NCI-H1092 treated with DMSO at 0.1 percent for 48 hours (cell line): ENCODE results near the gene ALG1L2.
"Not testable (repeated sequence)": the region's sequence is repeated elsewhere in the genome, so short reads cannot be mapped to it uniquely, and the experiment has no call there.

Experiments used
- DNase-seq: peaks from one replicate; lab custom pipeline; 2025; lab: John Stamatoyannopoulos, UW

The ALG1L2 gene

DNA sequence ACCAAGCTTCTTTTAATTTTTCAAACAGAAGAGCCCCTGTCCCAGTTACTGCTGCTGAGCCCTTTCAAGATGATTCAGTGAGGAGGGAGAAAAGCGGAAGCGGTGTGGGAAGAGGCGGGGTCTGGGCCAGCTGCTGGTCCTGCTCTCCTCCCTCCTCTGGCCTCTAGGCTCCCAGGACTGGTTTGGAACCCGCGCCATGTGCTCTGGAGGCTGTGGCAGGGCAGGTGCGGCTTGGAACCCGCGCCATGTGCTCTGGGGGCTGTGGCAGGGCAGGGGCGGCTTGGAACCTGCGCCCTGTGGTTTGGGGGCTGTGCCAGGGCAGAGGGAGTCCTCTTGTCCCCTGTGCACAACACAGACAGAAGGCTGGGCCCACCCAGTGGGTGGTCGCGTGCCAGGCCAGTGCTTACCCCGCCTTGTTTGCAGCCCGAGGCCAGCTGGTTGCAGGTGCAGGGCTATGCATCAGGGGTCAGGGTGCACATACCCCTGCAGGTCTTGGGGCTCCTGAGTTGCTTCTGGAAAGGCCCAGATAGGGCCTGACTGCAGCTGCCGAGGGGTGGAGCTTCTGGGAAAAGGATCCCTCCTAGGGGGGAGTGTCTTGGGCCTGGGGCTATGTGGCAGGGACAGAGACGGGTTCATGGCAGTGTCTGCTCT is 12.2 kb downstream of the ALG1L2 start:
- DNase-seq: no peak

DNA sequence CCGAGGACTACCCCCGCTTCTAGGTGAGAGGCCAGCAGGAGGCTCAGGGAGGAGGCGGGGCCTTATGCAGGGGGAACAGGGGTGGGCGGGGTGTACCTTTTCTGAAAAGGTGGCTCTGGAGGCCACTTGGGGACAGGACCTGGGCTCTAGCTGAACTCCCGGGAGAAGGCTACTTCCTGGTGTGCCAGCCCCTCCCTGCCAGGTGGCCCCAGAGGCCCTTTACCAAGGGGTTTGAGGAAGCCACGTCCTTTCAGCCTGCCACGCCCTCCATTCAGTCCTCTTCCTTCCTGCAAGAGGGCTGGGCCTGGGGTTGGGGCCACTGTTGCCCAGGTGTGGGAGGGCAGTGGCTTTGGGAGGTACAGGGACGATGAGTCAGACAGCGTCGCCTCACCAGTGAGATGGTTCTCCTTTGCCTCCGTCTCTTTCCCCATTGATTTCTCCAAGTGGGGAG is 12.9 kb downstream of the ALG1L2 start:
- not testable (repeated sequence) for DNase-seq

DNA sequence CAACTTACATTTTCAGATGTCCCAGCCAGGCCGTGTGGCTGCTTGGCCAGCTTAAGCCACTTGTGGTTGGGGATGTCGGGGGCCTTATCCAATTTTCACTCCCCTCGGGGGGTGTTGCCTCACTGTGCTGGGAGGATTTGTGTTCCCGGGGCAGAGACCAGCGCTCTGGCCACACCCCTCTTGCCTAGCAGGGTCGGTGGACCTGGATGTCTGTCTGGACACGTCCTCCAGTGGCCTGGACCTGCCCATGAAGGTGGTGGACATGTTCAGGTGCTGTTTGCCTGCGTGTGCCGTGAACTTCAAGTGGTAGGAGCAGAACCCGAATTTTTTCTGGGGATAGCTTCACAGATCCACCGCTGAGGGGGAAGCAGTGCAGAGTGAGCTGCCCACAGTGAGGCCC is 14.2 kb downstream of the ALG1L2 start:
- not testable (repeated sequence) for DNase-seq

DNA sequence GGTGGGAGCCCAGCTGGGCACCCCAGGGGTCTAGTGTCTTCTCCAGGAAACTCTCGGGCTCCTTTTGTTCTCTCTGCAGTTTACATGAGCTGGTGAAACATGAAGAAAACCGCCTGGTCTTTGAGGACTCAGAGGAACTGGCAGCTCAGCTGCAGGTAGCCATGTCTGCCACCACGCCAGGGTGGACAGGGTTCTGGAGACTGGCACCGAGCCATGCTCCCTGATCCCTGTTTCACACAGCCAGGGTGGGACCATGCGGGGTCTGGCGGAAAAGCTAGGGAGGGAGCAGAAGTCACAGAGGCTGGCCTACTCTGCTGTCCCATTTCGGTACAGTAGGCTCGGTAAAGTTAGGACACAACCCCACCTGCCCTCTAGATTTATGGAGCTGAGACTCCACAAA is 15.5 kb downstream of the ALG1L2 start:
- not testable (repeated sequence) for DNase-seq

DNA sequence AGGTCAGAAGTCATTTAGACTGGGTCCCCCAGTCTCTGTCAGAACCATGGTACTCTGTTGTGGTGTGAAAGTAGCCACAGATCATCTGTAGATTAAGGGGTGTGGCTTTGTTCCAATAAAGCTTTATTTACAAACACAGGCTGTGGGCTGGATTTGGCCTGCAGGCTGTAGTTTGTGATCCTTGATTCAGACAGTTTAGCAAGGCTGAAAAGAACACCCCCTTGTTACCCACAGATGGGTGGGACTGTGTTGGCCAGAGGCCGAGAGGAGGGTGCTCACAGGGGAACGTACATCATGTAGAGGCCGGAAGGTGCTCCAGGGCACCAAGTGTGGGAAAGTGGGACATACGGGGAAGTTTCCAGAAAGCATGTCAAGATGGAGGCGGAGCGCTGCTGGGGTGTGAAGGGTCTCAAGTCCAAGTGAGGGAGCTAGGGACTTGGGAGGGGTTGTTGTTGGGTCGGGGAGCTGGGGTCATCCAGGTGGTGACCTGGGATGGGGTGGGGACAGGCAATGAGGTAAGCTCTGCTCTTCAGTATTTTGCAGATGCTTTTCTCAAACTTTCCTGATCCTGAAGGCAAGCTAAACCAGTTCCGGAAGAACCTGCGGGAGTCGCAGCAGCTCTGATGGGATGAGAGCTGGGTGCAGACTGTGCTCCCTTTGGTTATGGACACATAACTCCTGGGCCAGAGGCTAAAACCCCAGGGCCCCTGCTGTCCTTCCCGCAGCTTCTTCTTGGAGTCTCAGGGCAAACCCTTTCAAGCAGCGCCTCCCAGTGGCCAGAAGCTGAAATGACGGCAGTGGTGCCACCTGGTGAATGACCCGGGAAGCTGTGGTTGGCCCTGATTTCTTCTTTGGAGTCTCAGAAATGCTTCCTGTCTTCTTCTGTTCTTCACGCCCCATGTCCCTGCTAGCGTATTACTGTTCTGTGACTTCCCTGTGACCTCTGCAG is 16.3 kb downstream of the ALG1L2 start:
- peak; percentile 43 for DNase-seq

DNA sequence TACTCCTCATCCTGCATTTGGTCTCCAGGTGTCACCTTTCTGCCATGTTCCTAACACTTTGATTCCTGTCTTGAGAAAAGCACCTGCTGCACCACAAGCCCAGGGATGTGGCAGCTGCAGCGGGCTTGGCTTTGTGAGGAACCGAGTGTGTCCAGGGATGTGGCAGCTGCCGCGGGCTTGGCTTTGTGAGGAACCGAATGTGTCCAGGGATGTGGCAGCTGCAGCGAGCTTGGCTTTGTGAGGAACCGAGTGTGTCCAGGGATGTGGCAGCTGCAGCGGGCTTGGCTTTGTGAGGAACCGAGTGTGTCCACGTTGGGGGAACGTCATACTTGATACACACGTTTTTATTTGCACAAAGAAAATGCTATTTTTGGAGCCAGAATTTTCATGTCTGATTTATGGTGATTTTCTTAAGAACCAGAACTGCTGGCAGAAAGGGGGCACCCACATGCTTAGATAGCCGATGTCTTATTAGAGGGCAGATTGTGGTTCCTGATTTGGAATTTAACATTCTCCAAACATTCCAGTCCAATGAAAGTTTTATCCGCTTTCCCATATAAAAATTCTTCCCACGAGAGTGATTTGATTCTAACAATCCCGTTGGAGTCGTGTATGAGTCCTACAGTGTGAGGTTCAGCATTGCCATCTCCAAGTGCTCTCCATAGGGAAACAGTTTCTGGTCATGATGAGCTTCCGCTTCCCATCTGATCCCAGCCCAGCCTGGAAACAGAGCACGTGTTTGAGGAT is 17.2 kb downstream of the ALG1L2 start:
- DNase-seq: not testable (repeated sequence)

DNA sequence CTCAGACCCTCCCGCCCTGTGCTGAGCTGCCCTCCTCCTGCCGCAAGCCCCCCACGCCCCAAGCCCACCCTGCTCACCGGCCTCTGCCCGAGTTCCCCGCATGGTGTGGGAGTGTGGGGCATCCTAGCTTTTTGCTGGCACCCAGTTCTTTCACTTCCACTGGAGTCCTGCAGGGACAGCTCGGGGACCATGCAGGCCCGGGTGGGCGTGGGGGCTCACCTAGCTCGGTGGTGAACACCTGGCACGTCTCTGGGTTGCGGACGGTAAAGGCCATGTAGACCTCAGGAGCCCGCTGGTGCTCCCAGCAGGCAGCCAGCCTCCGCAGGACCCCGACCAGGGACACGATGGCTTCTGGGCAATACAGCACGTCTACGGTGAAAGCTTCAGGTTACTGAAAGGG is 20.9 kb downstream of the ALG1L2 start:
- DNase-seq: not testable (repeated sequence)

DNA sequence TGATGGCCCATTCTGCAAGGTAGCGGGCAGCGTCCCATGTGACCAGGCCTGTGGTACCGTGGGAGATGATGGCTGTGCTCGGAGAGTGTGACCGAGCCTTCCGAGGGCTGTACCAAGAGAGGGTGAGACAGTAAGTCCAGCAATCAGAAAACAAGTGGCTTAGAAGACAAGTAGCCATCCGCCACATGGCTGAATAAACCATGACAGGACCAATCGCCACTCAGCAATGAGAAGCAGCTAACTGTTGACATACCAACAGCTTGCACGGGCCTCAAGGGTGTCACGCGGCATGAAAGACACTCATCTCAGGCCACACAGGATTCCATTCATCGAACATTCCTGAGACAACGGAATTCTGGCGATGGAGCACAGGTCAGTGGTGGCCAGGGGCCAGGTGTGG is 22.6 kb downstream of the ALG1L2 start:
- DNase-seq: not testable (repeated sequence)

DNA sequence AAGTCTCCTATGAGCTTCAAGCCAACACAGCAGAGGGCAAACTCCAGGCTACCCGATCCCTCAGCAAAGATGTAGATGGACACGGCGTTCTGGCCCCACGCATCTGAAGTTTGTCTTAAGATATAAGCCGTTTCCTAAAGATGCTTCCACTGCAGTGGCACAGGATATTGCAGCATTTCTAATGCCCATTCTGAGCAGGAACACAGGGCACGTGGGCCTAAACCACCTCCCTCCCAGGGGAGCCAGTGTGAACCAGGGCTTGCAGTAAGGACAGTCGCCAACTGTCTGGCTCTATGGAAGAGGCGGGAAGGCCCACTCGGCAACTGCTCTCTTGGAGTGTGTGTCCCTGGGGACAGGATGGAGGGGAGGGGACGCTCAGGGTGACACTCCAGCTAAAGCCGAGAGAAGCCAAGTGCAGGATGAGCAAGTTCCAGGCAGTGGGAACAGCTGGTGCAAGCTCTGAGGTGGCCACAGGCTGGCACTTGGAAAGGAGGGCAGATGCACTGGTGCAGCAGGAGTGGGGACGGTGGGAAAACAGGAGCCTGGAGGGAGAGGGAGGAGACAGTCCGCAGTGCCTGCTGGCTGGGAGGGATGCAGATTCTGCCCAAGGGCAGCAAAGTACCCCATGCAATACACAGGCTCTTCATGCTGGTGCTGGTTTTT is 25.8 kb downstream of the ALG1L2 start:
- DNase-seq: not testable (repeated sequence)

DNA sequence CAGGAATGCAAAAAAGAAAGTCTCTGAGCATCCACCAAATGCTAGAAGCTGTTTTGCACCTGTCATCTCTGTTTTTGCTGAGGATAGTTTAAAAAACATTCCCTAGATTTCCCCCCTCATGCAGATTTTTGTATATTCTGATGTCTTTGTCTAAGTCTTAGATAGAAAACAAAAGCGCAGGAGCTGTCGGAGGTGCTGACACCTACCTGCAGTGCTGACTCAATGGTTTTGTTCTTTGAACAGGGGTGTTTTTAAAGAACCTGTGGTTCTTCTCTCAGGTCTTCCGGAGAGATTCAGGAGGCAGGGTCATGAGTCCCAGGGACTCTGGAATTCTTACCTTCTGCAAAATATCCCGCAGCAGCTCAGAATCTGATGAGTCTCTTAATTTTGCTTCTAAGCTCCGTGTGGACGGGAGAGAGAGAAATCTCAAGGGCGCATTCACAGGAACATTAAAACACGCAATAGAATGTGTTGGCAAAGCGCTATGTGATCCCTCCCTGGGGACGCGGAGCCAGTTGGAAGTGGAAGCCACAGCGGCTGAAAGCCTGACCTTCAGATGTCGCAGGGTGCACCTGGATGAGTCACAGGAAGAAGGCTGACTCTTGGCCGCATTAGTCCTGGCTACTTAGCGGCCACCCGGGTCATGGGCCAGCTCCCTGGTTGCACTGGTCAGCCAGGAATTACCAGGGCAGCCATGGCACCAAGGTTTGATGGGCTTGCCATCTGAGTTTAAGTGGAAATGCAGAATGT is 27.4 kb downstream of the ALG1L2 start:
- DNase-seq: not testable (repeated sequence)

DNA sequence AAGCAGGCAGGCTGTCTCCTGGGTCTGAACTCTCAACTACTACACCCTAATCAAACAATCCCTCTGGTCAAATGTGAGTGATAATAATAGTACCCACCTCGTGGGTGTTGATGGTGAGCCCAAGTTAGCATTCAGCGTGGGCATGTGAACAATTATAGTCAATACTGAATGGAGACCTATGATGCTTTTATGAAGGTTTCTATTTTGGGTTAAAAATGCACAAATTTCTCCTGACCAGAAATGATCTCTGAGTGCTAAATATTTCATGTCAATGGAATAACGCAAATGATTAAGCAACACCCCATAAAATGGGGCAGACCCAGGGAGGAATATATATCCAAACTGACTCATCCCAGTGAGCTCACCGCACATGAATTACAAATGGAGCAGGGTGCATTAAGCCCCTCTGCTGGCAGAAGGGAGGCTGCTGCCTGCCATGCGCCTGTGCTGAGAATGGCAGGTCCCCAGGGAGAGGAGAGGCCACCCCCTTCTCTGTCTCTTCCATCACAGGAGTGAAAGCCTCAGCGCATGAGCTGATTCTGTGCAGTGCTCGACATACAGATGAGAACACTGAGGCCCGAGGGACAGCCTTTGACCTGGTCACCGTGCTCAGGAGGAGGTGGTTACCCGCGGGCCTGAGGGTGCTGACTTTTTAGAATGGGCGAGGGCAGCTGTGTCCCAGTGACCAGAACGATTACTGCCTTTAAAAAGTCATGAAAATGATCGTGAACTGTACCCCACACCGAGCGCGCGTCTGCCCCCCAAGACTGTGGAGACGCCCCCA is 28.9 kb downstream of the ALG1L2 start:
- peak; percentile 15 for DNase-seq

DNA sequence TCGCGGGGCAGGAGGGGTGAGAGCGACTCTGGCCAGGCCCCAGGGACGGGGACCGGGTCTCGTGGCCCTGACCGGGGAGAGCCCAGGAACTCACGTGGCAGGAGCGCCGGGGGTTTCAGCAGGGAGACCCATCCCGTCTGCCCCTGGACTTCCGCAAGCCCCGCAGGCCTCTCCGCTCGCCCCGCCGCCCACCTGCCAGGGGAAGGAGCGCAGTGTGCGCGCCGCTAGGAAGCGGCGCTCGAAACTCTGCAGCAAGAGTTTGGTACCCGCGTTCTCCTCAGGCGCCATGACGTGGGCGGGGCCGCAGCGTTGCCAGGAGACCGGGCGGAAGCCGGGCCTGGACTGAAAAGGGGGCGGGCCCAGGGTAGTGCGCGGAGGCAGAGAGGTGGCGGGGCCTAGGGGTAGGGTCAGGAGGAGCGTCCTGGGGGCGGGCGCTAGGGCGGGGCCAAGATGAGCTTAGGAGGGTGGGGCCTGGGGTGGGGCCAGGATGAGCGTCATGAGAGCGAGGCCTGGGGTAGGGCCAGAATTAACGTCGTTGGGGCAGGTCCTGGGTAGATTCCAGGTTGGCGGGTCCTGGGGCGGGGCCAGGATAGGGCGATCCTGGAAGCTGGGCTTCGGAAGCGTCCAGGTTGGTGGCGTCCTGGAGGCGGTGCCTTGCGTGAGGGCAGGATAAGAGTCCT is 29.7 kb downstream of the ALG1L2 start:
- DNase-seq: peak; percentile 96

DNA sequence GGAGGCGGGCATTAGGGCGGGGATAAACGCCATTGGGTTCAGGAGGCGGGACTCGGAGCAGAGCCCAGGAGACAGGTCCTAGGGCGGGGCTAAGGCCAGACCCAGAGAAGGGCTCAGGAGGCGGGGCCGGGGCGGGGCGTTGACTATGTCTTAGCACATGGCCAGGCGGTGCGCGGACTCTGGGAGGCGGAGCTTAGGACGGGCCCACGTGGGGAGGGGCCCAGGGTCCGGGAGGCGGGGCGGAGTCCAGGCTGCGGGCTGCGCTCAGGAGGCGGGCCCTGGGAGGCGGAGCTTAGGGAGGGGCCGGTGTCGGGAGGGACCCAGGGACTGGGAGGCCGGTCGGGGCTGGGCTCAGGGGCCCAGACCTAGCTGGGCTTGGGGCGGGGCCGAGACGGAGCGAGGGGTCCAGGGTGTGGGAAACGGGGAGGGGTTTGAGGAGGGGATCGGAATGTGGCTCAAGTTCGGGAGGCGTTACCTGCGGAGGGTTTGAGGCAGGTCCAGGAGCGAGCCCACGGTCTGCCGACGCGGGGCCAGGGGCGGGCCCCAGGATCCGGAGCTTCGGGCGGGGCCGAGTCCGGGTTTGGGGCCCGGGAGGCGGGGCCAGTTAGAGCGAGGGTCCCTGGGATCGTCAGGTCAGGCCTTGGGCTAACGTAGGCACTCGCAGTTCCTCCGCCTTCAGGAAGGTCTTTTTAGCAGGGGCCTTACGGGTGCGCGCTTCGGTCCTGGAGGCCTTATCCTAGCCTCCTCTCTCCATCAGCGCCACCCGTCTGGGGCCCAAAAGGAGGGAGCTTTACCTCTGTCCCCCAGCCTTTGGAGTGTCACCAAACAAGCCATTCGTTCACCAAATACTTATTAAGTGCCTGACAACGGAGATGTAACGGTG is 30.5 kb downstream of the ALG1L2 start:
- DNase-seq: peak; percentile 91

DNA sequence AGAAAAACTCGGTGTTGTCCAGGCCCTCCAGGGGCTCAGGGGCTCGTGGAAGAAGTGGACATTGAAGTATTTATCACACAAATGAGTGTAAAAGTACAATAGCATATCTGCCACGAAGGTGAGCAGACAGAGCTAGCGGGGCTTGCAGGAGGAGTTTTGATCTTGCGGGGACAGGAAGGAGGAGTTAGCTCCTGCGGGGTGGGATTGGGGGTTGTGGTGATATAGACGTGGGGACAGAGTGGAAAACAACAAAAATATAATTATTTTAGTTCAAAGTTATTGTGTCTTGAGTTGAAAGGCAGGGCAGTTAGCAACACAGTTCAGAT is 31.1 kb downstream of the ALG1L2 start:
- not testable (repeated sequence) for DNase-seq

DNA sequence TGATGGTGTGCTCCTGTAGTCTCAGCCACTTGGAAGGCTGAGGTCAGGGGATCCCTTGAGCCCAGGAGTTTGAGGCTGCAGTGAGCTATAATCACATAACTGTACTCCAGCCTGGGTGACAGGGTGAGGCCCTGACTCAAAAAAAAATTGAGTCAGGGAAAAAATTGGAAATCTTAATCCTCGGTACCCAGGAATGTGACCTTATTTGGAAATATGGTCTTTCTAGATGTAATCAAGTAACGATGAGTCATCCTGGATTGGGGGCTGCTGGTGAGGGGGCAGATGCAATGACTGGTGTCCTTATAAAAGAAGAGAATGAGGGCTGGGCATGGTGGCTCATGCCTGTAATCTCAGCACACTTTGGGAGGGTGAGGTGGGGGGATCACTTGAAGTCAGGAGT is 33.8 kb downstream of the ALG1L2 start:
- not testable (repeated sequence) for DNase-seq

DNA sequence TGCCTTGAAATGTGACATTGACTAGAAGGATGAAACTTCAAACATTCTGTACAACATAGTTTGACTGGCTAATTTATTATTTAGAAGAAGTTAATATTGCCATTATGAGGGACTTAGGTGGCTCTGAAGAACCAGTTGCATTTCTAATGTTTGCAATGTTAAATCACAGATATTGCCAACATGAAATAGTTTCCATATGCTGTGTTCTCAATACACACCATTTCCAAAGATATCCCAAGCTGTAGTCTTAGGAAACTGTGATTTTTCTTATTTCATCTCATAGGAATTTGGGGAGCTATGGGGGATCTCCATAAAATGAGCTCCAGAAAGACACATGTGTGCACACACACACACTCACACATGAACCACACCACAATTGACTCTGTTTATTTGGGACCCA is 36.3 kb downstream of the ALG1L2 start:
- DNase-seq: no peak

DNA sequence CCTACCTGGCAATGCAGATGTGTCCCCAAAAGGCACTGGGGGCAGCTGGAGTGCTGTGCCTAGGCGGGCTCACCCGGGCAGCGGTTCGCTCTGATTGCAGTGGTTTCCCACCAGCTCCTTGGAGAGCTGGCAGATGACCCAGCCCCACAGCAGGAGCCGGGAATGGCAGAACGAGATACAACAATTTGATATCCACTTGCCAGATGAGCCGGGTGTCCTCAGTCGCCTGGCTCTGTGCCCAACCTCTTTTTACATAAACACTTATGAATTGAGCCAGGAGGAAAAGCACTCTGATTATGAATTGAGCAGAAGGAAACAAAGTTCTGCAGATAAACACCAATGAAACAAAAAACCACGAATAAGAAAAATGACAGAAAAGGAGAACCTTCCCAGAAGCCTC is 38.2 kb downstream of the ALG1L2 start:
- peak; percentile 74 for DNase-seq

DNA sequence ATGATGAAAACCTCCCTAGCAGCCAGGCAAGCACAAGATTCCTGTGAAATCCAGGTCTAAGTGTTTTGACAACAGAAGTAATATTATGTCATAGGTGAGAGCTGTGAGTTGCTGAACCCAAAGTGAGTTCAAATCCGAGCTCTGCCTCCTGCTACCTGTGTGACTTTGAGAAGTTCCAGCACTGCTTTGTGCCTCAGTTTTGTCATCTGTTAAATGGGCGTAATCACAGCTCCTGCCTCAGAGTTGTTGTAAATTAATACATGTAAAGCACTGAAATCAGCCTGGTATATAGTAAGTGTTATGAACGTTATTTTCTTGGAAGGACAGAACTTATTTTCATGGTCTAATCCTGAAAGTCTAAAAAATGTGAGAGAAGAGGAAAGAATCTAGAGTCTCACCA is 38.7 kb downstream of the ALG1L2 start:
- not testable (repeated sequence) for DNase-seq
